DMS53 treated with DMSO at 0.1 percent for 48 hours (cell line): ENCODE data around the gene SLC22A4.

ENCODE experiments used
- DNase-seq: peaks from one replicate; lab custom pipeline; 2025; ENCODE audit not compliant: unreplicated experiment; lab: John Stamatoyannopoulos, UW

SLC22A4 gene

GRCh38 chr5:132334812-132335211, 40.6 kb downstream of the SLC22A4 start:
- peak; percentile 88 for DNase-seq

GRCh38 chr5:132335402-132335801, 41.2 kb downstream of the SLC22A4 start:
- DNase-seq: no peak

- no peak for DNase-seq
Measured at GRCh38 chr5:132339502-132339901, 45.3 kb downstream of the SLC22A4 start.

GRCh38 chr5:132342291-132343180, 48.3 kb downstream of the SLC22A4 start:
- DNase-seq: no peak

- DNase-seq: no peak
Measured at GRCh38 chr5:132344775-132345514, 50.8 kb downstream of the SLC22A4 start.

GRCh38 chr5:132353486-132353995, 59.3 kb downstream of the SLC22A4 start:
- DNase-seq: no peak

- no peak for DNase-seq
Measured at GRCh38 chr5:132354381-132355139, 60.4 kb downstream of the SLC22A4 start.

- no peak for DNase-seq
Measured at GRCh38 chr5:132355140-132355765, 61.1 kb downstream of the SLC22A4 start.

GRCh38 chr5:132358775-132359174, 64.6 kb downstream of the SLC22A4 start:
- DNase-seq: no peak

GRCh38 chr5:132362086-132362485, 67.9 kb downstream of the SLC22A4 start:
- no peak for DNase-seq

GRCh38 chr5:132363431-132364112, 69.4 kb downstream of the SLC22A4 start:
- no peak for DNase-seq

GRCh38 chr5:132364319-132364718, 70.1 kb downstream of the SLC22A4 start:
- DNase-seq: no peak

- DNase-seq: no peak
Measured at GRCh38 chr5:132365213-132365612, 71.0 kb downstream of the SLC22A4 start.

GRCh38 chr5:132368186-132368585, 74.0 kb downstream of the SLC22A4 start:
- DNase-seq: no peak

GRCh38 chr5:132369007-132369473, 74.8 kb downstream of the SLC22A4 start:
- DNase-seq: peak; percentile 73

- DNase-seq: peak; percentile 73
Measured at GRCh38 chr5:132369474-132370180, 75.4 kb downstream of the SLC22A4 start, which contains the start of gene SLC22A5. TSS of gene SLC22A5 (plus strand) at chr5:132369710. CDS start at chr5:132369973, 263 bp downstream.

GRCh38 chr5:132370181-132370970, 76.2 kb downstream of the SLC22A4 start:
- DNase-seq: no peak

GRCh38 chr5:132370971-132371602, 76.9 kb downstream of the SLC22A4 start:
- DNase-seq: no peak
